Activated T-helper 9 cell treated with anti-CD3 and anti-CD28 coated beads, Interleukin-2, amount 50 U/mL, for 16 hours (primary cell): ENCODE data around the gene ATOH8.
"Not testable (repeated sequence)": the region's sequence is repeated elsewhere in the genome, so short reads cannot be mapped to it uniquely, and the experiment has no call there.

Source experiments
- DNase-seq: peaks from one replicate; pipeline ENCODE4 v3.0.0-alpha.2; 2020; ENCODE audit warnings: low read depth

The ATOH8 gene, protein sequence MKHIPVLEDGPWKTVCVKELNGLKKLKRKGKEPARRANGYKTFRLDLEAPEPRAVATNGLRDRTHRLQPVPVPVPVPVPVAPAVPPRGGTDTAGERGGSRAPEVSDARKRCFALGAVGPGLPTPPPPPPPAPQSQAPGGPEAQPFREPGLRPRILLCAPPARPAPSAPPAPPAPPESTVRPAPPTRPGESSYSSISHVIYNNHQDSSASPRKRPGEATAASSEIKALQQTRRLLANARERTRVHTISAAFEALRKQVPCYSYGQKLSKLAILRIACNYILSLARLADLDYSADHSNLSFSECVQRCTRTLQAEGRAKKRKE

DNA sequence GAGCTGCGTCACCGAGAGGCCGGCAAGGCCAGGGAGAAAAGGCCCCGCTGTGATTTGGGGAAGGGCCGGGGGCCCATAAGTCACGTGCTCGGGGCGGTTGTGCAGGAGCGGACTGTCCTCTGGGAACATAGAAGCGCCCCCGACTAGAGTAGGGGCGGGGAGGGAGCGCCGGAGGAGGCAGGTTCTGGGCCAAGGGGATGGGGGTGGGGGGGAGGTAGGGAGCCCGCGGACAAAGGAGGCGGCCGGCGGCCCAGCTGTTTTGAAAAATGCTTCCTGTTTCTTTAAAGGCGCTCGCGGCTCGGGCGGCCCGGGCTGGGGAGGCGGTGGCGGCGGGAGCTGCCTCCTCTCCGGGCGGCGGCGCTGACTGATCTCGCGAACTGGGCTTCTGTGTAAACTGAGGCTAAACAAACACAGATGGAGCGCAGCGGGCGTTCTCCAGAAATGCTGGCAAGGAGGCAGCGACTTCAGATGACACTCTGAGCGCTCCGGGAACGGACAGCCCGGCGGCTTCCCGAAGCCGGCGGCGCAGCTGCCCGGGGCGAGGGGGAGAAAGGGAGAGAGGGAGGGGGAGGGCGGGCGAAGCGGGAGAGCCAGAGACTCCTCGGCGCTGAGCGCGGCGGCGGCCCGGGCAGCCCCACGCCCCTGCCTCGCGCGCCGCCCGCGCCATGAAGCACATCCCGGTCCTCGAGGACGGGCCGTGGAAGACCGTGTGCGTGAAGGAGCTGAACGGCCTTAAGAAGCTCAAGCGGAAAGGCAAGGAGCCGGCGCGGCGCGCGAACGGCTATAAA, at the start of gene ATOH8:
Gene ATOH8, plus strand, starts transcription at position 467 of the 788 bp plus-strand sequence. Its CDS starts 199 bp downstream, at position 666.
- DNase-seq: no peak

DNA sequence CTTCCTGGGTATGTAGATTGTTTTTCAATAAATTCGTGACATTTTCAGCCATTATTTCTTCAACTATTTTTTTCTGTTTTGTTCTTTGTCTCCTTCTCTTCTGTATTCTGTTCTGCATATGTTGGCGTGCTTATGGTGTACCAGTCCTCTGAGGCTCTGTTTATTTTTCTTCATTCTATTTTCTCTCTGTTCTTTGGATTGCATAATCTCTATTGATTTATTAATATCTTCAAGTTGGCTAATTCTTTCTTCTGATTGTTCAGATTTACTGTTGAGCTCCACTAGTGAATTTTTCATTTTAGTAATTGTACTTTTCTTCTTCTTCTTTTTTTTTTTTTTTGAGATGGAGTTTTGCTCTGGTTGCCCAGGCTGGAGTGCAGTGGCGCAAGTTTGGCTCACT, 49.8 kb upstream of the ATOH8 start:
- no peak for DNase-seq

DNA sequence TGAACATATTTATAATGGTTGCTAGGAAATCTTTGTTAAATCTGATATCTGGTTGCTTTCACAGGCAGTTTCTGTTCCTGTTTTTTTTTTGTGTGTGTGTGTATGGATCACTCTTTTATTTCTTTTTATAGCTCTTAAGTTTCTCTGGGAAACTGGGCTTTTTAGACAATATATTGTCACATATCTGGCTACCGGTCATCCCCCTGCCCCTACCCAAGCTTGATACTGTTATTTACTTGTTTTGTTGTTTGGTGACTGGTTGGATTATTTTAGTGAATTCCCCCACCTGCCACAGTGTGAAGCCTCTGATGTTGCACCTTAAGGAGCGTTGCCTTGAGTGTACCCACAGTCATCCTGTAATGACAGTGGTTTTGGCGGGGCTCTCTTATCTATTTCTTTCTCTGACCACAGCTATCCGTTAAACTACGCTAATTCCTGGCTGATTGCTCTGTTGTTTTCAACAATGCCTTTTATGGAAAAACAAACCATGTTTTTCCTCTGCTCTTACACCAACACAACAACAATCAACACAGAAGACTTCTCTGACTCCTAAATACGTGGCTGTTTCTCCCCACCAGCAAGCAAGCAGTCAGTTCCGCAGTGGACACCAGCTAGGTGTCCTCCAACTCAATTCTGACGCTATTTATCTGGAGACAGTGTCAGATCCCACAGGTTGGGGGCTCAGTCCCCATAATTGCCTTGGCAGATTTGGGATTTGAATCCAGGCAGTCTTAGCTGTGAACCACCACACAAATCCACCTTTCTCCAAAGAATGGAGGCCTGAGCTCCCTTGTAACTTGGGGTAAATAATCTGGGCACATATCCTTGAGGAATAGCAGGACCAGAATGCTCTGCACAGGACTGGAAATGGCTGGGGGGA, 48.8 kb upstream of the ATOH8 start:
- DNase-seq: no peak

DNA sequence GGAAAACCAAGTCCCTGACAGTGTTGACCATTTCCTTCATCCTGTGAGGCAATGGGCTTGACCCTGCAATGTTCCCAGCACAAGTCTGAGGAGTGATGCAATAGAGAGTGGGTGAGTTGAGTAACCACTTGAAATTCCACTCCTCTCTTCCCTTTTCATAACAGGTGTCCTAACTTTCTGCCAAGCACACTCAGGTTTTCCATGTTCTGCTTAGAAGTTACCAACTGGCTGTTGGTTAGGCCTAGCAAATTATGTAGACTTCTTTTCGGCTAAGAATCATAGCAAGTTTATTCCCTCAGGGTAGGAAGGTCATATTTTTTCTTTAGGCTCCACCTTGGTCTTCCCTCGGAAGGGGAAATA, 48.1 kb upstream of the ATOH8 start:
- no peak for DNase-seq

DNA sequence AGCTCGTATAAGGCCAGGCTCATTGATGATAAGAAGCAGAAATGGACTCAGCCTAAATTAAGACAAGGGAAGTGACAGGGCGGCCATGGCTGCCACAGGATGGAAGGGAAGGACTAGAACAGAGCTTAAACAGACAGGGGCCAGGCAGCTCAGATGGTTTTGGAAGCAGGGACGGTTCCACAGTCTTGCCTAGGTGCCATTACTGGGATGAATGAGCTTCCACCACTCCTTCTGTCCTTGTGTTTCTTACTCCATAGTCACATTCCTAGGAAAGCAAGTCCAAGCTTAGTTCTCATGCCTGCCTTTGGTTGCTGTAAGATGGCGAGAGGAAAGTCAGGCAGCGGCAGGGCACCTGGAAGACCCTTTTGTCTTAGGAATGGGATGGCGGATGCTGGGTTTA, 47.7 kb upstream of the ATOH8 start:
- no peak for DNase-seq

DNA sequence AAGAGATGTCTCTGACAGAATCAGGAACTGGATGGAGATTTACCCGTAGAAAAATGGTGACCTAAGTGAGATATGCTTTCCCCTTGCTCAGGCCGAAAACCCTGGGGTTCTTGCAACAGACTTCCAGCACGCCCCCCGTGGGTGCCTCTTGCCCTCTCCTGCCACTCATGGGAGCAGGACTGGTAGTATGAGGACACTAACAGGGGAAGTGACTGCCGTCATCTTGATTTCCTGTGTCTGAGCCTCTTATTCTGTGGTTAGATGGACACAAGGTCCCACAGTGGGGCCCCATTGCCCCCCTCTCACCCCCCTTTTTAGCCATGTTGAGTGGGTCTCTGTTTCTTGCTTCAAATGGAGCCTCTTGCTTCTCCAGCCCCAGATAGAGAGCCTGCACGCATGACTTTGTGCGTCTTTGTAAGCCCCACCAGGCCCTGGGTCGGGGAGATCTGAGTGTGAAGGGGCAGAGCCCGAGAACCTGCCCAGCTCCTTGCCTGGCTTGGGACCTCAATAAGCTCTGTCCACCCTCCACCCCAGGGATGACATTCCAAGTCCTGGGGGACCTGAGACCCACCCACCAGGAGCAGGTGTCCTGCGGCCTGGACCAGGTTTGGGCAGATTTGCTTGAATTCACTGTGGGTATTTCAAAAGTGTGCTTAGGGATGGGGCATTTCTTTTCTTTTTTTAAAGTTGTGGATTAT, 47.0 kb upstream of the ATOH8 start:
- DNase-seq: no peak

DNA sequence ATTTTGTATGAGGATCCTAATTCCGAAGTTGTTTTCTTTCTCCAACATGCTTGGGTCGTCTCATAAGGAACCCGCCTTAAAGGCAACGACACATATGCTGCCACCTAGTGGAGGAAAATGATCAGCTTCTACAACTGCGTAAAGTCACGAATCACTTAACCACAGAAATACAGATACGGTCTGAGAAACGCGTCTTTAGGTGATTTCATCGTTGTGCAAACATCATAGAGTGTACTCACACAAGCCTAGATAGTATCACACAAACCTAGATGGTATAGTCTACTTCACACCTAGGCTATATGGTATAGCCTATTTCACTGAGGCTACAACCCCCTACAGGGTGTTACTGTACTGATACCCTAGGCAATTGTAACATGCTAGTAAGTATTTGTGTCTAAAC, 46.5 kb upstream of the ATOH8 start:
- DNase-seq: peak; percentile 12

DNA sequence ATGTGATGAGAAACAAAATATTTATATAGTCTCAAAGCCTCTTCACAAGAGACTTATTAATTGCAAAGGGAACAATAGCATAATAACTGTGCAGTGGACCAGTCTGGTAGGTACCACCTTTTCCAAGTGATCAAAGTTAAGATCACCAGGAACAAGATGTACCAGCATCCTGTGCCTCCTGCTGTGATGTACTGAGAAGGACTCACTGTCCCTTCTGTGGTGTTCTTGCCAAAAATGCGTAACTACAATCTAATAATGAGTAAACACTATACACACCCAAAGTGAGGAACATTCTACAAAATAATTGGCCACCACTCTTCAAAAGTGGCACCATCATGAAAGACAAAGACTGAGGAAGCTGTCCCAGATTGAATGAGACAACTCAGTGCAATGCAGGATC, 45.1 kb upstream of the ATOH8 start:
- no peak for DNase-seq

DNA sequence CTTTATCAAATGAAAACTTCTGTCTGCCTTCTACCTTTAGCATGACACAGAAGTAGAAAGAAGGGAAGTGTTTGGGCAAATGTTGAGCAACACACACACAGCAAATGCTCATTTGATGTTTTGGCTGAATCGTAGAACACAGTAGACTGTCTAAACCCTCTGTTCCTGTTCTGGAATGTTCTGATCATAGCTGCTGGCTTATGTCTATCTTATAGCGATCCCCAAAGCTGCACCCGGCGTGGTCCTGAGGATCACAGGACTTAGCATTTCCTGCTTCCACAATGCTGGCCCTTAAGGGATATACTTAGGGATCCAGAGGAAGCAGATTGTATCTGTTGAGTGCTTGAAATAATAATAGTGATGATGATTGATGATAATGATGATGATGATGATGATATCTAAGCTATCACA, 44.4 kb upstream of the ATOH8 start:
- no peak for DNase-seq

DNA sequence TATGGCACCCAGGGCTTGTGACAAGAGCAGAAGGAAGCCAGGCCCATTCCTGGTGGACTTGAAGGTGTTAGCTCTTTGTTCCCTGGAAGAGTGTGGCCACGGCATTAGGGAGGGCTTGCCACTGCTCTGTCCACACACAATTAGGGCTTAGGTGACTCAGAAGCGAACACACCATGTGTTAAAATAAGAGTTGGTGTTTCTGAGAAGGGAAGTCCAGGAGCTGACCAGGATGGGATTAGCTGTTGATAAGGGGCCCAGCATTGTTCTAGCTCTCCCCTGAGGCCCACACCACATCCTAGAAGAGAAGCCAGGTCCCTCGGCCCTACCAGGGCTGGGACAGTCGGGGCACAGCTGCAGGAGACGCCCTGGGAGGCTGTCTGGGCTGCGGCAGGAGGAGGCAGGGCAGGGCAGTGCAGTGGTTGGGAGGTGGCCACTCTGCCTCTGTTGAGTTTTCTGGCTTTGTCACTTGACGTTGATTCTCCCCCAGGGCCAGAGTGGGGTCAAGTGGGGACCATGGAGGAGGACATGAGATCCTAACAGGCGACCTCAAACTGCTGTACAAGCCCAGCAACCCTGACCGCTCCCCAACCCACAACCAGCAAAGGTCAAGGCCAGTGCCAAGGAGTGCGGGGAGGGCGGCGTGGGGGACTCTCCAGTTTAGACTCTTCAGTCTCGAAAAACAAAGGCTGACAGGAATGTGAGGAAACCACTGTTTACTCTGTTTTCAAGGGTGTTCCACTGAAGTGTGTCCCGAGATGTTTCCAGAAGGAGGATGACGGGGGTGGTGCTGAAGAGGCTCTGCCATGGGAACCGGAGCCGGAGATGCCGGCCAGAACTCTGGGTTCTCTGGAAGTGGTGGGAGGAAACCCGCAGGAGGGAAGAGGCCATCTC, 42.9 kb upstream of the ATOH8 start:
- no peak for DNase-seq

DNA sequence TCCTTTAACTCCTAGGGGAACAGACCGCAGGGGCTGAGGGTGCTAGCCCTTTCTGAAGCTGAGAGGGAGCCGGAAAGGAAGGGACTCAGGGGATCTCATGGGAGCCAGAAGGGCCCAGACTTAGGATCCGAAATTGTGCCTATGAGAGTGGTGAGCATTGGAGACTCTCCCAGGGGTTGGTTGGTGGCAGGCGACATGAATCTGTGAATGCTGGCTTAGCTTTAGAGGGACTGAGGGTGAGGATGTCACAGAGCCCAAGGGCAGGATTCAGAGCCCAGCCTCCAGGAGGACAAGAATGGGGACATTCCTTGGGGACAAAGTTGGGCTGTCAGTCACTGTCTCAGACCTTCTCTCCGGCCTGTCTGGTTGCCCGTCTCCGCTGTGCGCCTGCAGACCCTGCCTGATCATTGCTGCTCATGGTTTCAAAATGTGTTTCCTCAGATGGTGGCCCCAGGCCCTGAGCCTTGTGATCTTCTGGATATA, 42.2 kb upstream of the ATOH8 start:
- no peak for DNase-seq

DNA sequence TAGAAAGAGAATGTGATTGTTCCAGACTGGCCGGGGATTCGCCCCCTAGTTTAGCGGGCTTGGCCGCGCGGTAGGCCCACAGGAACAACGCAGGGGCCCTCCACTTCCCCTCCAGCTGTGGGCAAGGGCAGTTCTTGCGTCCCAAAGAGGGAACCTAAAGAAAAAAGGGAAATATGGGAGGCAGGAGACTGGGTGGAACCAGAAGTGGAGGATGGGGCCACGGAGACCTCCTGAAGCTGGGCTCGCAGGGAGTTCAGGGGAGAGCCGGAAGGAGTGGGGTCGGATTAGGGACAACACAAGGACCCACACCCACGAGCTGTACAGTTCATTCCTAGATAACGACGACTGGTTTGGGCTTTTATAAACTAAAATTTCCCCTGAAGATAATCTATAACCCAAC, 41.5 kb upstream of the ATOH8 start:
- DNase-seq: no peak

DNA sequence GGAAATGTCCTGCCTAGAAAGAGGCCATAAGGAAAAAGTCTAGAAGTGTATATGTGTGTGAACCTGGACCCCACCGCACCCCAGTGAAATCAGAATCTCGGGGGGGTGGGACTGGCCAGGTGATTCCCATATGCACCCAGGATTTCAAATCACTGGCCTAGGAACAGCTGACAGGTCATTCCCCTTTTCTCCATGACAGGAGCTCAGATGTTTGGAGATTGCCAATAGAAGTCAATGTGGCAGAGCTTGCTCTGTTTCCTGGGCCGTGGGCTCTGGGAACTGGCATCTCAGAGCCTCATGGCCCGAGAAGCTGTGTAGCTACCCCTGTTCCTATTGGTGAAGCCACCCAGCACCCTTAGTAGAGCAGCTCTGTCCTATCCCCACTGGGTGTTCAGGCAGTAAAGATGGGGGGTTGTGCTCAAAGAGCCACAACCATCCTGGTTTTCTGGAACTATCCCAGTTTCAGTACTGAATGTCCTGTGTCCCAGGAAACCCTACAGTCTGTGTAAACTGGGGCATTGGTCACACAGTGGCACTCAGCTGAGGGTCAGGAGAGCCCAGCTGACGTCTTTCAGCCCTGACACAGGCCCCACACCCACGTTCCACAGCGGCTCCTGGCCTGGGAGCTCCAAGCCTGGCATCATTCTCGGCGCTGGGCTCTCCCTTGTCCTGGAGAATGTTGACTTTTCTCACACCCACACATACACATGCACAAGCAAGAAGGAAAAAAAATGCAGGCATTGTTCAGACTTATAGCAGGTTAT, 40.8 kb upstream of the ATOH8 start:
- no peak for DNase-seq

DNA sequence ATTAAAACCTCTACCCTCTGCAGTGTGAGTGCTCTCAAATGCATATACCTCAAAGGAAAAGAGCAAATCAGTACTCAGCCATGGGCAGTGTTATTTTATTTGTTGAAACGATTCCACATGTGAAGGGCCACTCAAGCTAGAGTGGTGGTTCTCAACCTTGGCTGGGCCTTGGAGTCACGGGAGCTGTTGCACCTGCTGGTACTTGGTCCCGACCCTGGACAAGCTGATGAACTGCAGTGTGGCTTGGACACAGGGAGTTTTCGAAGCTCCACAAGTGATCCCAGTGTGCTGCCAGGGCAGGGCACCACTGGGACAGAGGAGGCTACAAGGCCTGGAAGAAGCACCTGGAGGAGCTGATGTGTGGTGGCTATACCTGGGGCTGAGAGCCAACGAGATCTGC, 40.0 kb upstream of the ATOH8 start:
- no peak for DNase-seq

DNA sequence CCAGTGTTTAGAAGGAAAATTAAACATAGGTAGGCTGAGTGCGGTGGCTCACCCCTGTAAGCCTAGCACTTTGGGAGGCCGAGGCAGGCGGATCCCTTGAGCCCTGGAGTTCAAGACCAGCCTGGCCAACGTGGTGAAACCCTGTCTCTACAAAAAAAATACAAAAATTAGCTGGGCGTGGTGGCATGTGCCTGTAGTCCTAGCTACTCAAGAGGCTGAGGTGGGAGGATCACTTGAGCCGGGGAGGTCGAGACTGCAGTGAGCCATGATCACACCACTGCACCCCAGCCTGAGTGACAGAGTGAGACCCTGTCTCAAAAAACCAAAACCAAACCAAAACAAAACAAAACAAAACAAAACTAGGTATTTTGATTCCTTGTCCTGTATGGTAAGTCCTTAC, 39.4 kb upstream of the ATOH8 start:
- not testable (repeated sequence) for DNase-seq

DNA sequence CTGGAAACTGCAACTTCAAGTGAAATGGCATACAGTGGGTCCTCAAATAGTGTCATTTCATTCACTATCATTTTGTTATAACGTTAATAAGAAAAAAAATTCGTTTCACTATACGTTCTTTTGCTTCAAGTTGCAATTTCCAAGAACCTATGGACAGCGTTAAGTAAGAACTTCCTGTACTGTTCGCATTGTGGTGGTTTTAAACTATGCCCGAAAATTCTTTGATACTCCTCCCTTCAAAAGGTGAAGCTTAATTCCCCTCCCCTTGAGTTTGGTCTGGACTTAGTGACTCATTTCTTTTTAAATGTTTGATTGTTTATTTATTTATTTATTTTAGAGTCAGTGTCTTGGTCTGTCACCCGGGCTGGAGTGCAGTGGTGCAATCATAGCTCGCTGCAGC, 39.0 kb upstream of the ATOH8 start:
- no peak for DNase-seq

DNA sequence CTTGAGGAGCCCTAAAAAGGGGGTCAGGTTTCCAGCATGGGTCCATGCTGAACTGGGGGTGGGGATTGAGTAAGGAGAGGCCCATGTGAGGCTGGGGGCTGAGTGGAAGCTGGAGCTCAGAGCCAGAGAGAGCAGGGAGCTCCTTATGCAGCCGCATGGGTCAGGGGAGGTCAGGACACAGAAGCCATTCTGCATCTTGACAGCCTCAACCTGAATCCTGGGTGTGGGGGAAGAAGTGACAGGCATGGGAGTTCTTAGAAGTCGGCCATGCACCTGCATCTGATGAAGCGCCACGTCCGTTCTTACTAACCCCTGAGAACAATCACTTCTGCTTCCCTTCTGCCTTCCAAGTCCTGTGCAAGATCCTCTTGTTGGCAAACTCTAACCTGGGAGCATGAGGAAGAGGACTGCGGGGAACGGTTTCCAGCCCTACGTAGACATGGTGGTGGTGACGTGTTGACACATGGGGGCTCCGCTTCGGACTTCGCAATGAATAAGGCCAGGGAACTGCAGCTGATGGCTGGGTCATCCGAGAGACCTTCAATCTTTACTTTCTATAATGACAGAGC, 37.4 kb upstream of the ATOH8 start:
- no peak for DNase-seq

DNA sequence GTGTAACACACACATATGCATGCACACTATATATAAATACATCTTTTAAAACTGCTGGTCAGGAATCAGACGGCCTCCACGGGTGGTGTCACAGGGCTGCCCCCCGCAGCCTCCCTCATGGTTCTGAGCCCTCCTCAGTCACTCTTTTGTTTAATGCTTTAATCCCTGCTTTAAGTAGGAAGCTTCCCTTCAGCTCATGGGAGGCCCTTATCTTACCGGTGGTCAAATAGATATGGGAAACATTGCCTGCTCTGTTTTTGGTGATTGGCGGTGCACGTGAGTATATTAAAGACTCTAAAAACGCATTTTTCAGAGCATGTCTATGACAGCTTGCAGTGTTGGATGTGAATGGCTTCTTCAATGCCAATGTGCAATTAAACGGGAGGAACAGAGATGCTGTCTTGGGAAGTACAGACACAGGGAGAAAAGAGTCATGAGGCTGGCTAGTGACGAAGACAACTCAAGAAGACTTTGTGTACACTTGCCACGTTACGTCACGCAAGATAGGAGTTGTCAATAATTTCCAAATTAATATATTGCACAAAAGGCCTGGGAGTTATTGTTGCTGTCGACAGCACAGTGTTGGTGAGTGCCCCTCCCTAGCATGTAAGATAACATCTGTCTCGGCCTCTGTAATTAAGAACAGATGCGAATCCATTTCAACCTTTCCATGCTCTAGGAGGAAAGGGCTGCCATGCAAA, 36.3 kb upstream of the ATOH8 start:
- no peak for DNase-seq

DNA sequence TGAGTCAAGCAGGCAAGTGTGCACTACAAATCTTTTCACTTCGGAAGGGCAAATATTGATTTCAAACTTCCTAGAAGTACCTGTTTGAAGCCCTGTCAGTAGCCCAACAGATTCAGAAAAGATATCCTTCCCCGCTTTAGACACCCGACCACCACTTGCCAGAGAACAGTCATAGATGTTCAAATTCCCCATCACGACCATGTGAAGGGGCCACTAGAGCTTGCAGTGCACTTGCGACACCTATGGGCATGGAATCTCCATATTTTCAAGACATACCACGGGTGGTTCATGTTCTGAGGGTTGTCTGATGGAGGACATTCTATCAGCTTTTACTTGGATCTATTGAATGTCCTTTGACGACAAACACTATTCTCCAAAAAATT, 35.8 kb upstream of the ATOH8 start:
- DNase-seq: no peak
